ENCODE data around the gene ARPC5L.

GRCh38 chr9:124849801-124850200 is 12.1 kb upstream of the ARPC5L start:
- no peak for TF ChIP-seq CTCF (conservative IDR thresholded peaks at IDR 0.05; ENCODE audit: low read length)
- TF ChIP-seq EZH2phosphoT487 (IDR thresholded peaks at IDR 0.05; ENCODE audit: borderline replicate concordance) = no peak

Data from Loucy (cell line).